Fibroblast of lung (primary cell): ENCODE data around the gene P2RY8.

ENCODE experiments used
- EZH2 ChIP-seq: IDR thresholded peaks from 2 replicates; pipeline ENCODE4 v1.5.1; 2012; ENCODE audit warnings: low read length, control low read depth, mild to moderate bottlenecking; ENCODE audit errors: missing control alignments
- TF ChIP-seq, protein P1 (sequence below), 2 donors: IDR thresholded peaks in 1 of 2; conservative IDR thresholded peaks in 1 of 2; 1 replicate in 1 of 2; 2 replicates in 1 of 2; pipeline ENCODE4 v1.5.1; 2011 to 2012; ENCODE audit warnings: low read length in 2 of 2, control low read depth in 1 of 2, inconsistent platforms in 1 of 2, low read depth in 1 of 2, mild to moderate bottlenecking in 1 of 2

DNA sequence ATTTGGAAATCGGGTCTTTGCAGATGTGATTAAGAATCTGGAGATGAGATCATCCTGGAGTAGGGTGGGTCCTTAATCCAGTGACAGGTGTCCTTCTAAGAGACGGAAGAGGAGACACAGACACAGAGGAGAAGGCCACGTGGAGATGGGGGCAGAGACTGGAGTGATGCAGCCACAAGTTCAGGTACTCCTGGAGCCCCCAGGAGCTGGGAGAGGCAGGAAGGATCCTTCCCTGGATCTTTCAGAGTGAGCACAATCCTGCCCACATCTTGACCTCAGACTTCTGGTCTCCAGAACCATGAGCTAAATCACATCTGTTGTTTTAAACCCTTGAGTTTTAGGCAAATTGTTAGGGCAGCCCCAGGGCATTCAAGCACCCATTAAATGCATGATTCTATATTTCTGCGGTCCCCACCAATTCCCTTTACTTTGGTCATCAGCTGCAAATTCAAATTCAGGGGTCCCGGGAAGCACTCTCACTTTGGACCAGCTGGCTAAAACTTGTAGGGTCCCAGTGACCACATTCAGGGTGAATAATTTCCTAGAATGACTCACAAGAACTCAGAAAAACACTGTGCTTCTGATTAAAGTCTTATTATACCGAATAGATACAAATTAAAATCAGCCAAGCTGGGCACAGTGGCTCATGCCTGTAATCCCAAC is 41.7 kb upstream of the P2RY8 start:
- TF ChIP-seq, protein P1, sequence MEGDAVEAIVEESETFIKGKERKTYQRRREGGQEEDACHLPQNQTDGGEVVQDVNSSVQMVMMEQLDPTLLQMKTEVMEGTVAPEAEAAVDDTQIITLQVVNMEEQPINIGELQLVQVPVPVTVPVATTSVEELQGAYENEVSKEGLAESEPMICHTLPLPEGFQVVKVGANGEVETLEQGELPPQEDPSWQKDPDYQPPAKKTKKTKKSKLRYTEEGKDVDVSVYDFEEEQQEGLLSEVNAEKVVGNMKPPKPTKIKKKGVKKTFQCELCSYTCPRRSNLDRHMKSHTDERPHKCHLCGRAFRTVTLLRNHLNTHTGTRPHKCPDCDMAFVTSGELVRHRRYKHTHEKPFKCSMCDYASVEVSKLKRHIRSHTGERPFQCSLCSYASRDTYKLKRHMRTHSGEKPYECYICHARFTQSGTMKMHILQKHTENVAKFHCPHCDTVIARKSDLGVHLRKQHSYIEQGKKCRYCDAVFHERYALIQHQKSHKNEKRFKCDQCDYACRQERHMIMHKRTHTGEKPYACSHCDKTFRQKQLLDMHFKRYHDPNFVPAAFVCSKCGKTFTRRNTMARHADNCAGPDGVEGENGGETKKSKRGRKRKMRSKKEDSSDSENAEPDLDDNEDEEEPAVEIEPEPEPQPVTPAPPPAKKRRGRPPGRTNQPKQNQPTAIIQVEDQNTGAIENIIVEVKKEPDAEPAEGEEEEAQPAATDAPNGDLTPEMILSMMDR (conservative IDR thresholded peaks at IDR 0.05 in 1 of 2, IDR thresholded peaks at IDR 0.05 in 1 of 2; ENCODE audit: low read depth in 1 of 2, low read length in 2 of 2), result no peak
- TF ChIP-seq EZH2, result no peak
